HG03565 (cell line): ENCODE data around the gene ADISSP.

Source experiments
- ATAC-seq: cut with Tn5 transposase; IDR thresholded peaks from one replicate; pipeline ENCODE4 v1.9.1; 2021; ENCODE audit warnings: mild to moderate bottlenecking, moderate library complexity; ENCODE audit not compliant: unreplicated experiment

ADISSP gene

GRCh38 chr20:3767427-3768341 lies at the start of gene ADISSP:
Gene ADISSP, minus strand, starts transcription at chr20:3767753. Its CDS starts 7,653 bp downstream, at chr20:3760100.
- ATAC-seq = peak; percentile 91

GRCh38 chr20:3815703-3816315 lies 48.3 kb upstream of the ADISSP start:
- ATAC-seq = no peak

- ATAC-seq = no peak
These were observed 47.5 kb upstream of the ADISSP start for GRCh38 chr20:3814928-3815495.

DNA sequence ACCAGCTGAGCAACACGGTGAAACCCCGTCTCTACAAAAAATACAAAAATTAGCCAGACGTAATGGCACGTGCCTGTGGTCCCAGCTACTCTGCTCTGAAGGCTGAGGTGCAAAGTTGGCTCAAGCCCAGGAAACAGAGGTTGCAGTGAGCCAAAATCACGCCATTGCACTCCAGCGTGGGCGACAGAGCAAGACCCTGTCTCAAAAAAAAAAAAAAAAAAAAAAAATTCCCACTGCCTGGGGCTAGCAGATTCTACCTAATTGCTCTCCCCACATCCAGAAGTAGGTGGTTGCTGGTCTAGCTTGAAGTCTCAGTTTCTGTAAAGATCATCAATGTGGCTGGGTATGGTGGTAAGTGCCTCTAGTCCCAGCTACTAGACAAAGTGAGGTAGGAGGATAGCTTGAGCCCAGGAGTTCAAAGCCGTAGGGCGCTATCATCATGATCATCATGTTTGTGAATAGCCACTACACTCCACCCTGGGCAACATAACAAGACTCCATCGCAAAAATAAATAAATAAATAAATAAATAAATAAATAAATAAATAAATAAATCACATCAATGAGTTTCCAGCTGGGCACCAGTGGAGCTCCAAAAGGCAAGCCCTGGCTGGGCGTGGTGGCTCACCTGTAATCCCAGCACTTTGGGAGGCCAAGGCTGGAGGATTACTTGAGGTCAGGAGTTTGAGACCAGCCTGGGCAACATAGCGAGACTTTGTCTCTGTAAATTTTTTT lies 46.5 kb upstream of the ADISSP start:
- no peak for ATAC-seq

- ATAC-seq = no peak
These were observed 45.7 kb upstream of the ADISSP start for GRCh38 chr20:3812975-3813847.

DNA sequence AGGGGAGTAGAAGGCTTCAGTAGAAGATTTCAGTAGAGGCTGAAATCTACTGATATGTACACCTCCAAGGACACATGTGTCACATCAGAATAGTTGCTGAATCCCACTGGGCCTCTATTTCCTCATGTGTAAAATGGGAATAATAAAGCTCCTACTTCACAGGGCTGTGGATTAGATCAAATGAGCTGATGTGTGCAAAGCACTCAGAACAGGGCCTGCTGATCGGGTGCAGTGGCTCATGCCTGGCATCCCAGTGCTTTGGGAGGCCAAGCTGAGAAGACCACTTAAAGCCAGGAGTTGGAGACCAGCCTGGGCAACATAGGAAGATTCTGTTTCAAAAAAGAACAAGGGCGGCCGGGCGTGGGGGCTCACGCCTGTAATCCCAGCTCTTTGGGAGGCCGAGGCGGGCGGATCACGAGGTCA lies 44.7 kb upstream of the ADISSP start:
- ATAC-seq = no peak

DNA sequence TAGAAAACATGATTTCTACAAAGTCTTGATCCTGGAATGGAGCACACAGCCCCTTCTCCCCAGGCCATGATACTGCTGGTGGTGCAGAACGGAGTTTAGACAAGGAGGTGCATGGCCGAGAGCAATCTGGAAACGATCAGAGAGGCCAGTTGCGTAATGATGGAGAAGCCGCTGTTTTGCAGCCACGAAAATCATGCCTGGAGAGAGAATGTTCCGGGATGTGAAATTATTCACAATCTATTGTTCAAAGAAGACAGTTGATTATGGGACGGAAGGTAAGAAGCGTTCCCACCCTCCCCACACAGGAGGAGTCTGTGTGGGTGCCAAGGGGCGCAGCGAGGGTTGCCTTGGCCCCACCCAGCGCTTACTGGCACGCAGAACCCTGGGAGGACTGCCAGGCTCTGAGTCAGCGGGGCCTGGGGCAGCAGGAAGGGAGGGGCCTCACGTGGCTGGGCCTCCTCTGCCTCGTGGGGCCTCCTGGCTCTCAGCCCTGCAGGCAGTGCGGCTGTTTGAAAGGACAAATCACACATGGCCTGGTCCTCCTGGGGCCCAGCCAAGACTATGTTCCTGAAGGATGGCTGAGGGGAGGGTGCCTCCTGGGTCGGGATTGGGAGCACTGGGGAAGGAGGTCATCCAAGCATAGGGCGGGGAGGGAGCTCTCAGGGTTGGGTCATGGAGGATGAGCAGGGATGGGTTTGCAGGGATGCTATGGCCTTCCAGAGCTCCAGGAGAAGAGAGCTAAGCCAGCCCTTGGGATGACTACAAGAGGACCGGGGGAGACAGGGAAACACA lies 44.1 kb upstream of the ADISSP start:
- no peak for ATAC-seq

- no peak for ATAC-seq
These were observed 41.0 kb upstream of the ADISSP start for GRCh38 chr20:3808544-3808943.

GRCh38 chr20:3804781-3805180 lies 37.2 kb upstream of the ADISSP start:
- ATAC-seq = no peak

GRCh38 chr20:3804254-3804751 lies 36.8 kb upstream of the ADISSP start:
- no peak for ATAC-seq

DNA sequence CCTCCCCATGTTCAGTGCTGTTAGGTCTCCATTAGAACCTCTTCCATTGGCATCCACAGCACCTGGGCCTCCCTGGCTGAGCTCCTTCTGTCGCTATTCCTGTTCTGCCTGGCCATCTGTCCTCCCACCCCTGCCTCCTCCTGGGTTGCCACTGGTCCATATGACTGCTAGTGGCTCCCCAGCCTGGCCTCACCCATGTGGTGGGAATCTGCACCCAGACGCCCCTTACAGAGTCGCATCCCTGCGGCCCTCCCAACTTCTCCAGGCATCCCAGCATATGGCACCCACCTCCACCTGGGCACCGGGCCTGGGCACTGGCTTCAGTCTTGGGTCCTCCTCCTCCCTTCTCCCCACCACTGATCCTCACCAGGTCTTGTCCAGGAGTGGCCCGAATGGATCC lies 36.3 kb upstream of the ADISSP start:
- ATAC-seq = no peak

- ATAC-seq = no peak
These were observed 35.7 kb upstream of the ADISSP start for GRCh38 chr20:3803289-3803688.

DNA sequence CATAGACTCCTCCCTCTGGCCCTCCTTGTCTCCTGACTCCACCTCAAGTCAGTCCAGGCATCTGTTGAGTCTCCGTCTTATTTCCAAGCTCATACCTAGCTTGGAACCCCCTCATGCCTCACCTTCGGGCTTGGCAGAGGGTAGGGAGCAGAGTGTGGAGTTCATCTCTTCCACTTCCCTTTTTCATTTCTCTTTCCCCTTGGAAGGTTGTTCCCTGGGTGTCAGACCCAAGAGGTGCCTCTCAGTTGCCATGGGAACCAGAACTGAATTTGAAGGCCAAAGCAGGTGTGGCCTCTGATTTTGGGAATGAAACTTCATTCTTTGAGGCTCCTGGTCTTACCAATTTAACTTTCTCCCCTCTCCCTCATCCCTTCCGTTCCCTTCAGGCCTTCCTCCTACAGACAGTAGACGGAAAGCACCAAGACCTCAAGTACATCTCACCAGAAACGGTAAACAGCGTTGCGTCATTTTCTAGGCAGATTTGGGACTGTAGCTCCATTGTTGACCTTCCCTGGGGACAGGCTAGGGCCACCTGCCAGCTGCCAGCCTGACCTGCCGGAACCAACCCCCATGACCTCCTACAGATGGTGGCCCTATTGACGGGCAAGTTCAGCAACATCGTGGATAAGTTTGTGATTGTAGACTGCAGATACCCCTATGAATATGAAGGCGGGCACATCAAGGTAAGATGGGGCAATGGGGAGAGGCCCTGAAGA lies 35.1 kb upstream of the ADISSP start:
- no peak for ATAC-seq

DNA sequence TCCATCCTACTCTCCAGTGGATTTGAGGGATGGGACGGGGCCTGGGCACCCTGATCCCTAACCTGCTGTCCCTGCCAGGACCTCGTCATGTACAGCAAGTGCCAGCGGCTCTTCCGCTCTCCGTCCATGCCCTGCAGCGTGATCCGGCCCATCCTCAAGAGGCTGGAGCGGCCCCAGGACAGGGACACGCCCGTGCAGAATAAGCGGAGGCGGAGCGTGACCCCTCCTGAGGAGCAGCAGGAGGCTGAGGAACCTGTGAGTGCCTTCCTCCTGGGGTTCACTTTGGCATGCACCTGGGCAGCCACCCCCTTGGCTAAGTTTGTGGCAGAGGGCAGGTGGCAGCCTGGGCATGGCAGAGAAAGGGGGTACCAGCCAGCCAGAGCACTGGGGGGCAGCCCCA lies 34.3 kb upstream of the ADISSP start:
- ATAC-seq = no peak

GRCh38 chr20:3801299-3801698 lies 33.7 kb upstream of the ADISSP start:
- ATAC-seq = no peak

- ATAC-seq = no peak
These were observed 33.3 kb upstream of the ADISSP start for GRCh38 chr20:3800878-3801260.

DNA sequence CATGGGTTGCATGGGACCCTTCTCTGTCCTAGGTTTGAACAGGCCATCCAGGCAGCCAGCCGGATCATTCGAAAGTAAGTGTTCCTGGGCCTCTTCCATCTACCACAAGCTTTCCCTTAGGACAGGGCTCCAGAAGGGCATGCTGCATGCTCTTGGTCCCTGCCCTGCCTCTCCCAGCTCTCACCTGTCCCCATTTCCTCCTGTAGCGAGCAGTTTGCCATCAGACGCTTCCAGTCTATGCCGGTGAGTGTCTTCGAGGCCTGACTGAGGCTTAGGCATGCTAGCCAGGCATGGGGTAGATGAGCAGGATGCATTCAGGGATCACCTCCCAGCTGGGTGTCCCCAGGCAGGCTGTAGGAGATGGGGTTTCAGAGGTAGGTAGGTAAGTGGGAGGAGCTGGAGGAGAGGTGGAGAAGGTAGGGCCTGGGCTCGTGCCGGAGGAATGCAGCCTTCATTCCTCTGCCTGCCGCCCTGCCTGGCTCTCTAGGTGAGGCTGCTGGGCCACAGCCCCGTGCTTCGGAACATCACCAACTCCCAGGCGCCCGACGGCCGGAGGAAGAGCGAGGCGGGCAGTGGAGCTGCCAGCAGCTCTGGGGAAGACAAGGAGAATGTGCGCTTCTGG lies 32.8 kb upstream of the ADISSP start:
- ATAC-seq = no peak

DNA sequence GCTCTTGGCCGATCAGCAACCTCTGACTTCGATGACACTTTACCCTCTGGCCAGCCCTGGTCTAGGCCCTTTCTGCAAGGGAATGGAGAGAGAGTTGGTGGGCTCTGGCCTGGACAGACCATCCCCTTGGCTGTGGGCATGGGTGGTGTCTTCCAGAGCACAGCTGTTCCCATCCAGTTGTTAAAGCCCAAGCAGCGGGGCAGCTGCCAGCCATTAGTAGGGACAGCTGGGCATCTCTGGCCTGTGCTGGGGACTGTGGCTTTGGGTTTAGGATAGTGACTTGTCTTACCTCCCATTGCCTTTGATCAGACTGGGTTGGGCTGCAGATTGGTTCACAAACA lies 31.3 kb upstream of the ADISSP start:
- no peak for ATAC-seq
